ENCODE results near the gene FARS2. TPM values are rescaled to one million over a fixed set of nuclear protein-coding genes. Genes with fewer than 3 reads are reported as not detected.

Gene FARS2
- polyA plus RNA-seq, 1 of the 3 experiments (the other 2 are of a cell fraction): 12.5 TPM

- WGBS (ENCODE audit: low lambda C conversion rate): 26% methylated on average over 3 of the region's 3 CpGs
- Histone ChIP-seq H4K20me1 (ENCODE audit: insufficient read depth) (no peaks in the 10 kb centered on the region), H3K36me3 (replicated peaks in 1 of 2; ENCODE audit: control insufficient read depth in 1 of 2, insufficient read depth in 2 of 2, low read length in 1 of 2) (no peaks in the 10 kb centered on the region), H3K79me2 (ENCODE audit: insufficient read depth) (no peaks in the 10 kb centered on the region), H3K27ac (ENCODE audit: low read depth in 2 of 2, low read length in 1 of 2) (peak overlapping the region; percentile 43 to 56; a peak in 3 of 4 replicates), H3F3A (replicated peaks; ENCODE audit: insufficient read depth) (no peaks in the 10 kb centered on the region), H3K9me3 (no peaks in the 10 kb centered on the region), H3K4me1 (ENCODE audit: control insufficient read depth in 1 of 2, insufficient read depth in 2 of 2, low read depth in 1 of 2, low read length in 1 of 2) (peaks cover 2 to 15% of the 10 kb centered on the region in 2 experiments; a peak in 3 of 4 replicates), H3K27me3 (ENCODE audit: insufficient read depth) (no peaks in the 10 kb centered on the region), H3K4me2 (peak overlapping the region; percentile 52; the same call in 1 of the 2 replicates), H3K4me3 (ENCODE audit: low read depth in 2 of 2, low read length in 1 of 2) (no peak overlapping the region), H2AFZ (ENCODE audit: low read depth) (no peak overlapping the region), H3K9me2 (no peaks in the 10 kb centered on the region), H3K9ac (no peak overlapping the region)
- ChIA-PET POLR2A (no interaction called here), CTCF (no interaction called here)
- no peak for DNase-seq
- TF ChIP-seq USF2 (IDR thresholded peaks at IDR 0.05; ENCODE audit: borderline replicate concordance, low read depth, low read length) (no peak), CHD2 (IDR thresholded peaks at IDR 0.05; ENCODE audit: low read length, partially characterized antibody) (no peak), RAD21 (IDR thresholded peaks at IDR 0.05; ENCODE audit: low read length) (no peak), PBX3 (IDR thresholded peaks at IDR 0.05) (peak; percentile 87), NRF1 (IDR thresholded peaks at IDR 0.05; ENCODE audit: low read depth, low read length) (no peak), RXRA (IDR thresholded peaks at IDR 0.05; ENCODE audit: borderline replicate concordance, low read depth) (peak; percentile 24; the same call in 1 of the 2 replicates), ZBTB33 (IDR thresholded peaks at IDR 0.05; ENCODE audit: borderline replicate concordance, low read depth) (no peak), GABPA (IDR thresholded peaks at IDR 0.05; ENCODE audit: low read depth) (no peak), TCF12 (IDR thresholded peaks at IDR 0.05) (peak; percentile 85), TEAD4 (IDR thresholded peaks at IDR 0.05; ENCODE audit: borderline replicate concordance, insufficient read depth) (peak; percentile 76; the same call in 1 of the 2 replicates), ELF1 (IDR thresholded peaks at IDR 0.05) (no peak), YY1 (IDR thresholded peaks at IDR 0.05; ENCODE audit: low read depth) (no peak), JUND (IDR thresholded peaks at IDR 0.05) (peak; percentile 75), IRF3 (IDR thresholded peaks at IDR 0.05; ENCODE audit: low read depth, low read length) (no peak), REST (IDR thresholded peaks at IDR 0.05; ENCODE audit: low read depth, low read length) (no peak), NFIC (IDR thresholded peaks at IDR 0.05; ENCODE audit: borderline replicate concordance) (peak; percentile 92), SMC3 (IDR thresholded peaks at IDR 0.05; ENCODE audit: low read depth, low read length) (no peak), FOXM1 (IDR thresholded peaks at IDR 0.05; ENCODE audit: low read depth) (0 out of 2 replicates have a peak, but pooled peaks have one; percentile 63), CTCF (IDR thresholded peaks at IDR 0.05) (no peak), MXI1 (IDR thresholded peaks at IDR 0.05; ENCODE audit: low read depth, low read length) (no peak), RCOR1 (IDR thresholded peaks at IDR 0.05; ENCODE audit: low read length) (no peak), FOSL2 (IDR thresholded peaks at IDR 0.05; ENCODE audit: borderline replicate concordance, low read depth) (peak; percentile 30; the same call in 1 of the 2 replicates), POLR2AphosphoS5 (IDR thresholded peaks at IDR 0.05; ENCODE audit: low read depth, low read length) (peak; percentile 15; the same call in 1 of the 2 replicates), EP300 (IDR thresholded peaks at IDR 0.05; ENCODE audit: borderline replicate concordance in 1 of 2, low read depth in 1 of 2, low read length in 1 of 2) (peak in 1 of 2 experiments; percentile 84; a peak in 2 of 4 replicates), RFX5 (IDR thresholded peaks at IDR 0.05; ENCODE audit: low read length) (no peak)
These were observed 250.6 kb downstream of the FARS2 start for GRCh38 chr6:5511954-5512353.
